Left lung (tissue), 10 donors: ENCODE data around the gene MSH3. TPM values are rescaled to one million over a fixed set of nuclear protein-coding genes. Genes with fewer than 3 reads are reported as not detected.
"Not testable (repeated sequence)": the region's sequence is repeated elsewhere in the genome, so short reads cannot be mapped to it uniquely, and the experiment has no call there.

Source experiments
- ATAC-seq: fragments of 200-7000 bp; cut with Tn5 transposase; one replicate; pipeline ENCODE4 v1.9.1; 2020; ENCODE audit warnings: moderate library complexity
- DNase-seq, 4 donors: peaks; one replicate each; pipeline ENCODE4 v3.0.0-alpha.2; 2013 to 2020
- H3K27ac ChIP-seq, 2 donors: fragments of 200-600 bp; sonication (generic) in 1 of 2; one replicate each; pipeline versions ENCODE4 v1.5.0 to v1.8.0; 2020 to 2021
- H3K27me3 ChIP-seq, 2 donors: fragments of 200-600 bp; sonication (generic) in 1 of 2; one replicate each; pipeline versions ENCODE4 v1.5.0 to v1.8.0; 2020 to 2021
- H3K36me3 ChIP-seq, 2 donors: fragments of 200-600 bp; sonication (generic) in 1 of 2; one replicate each; pipeline versions ENCODE4 v1.5.0 to v1.8.0; 2020 to 2021
- H3K4me1 ChIP-seq, 2 donors: fragments of 200-600 bp; one replicate each; pipeline ENCODE4 v1.8.0; 2021
- H3K4me3 ChIP-seq, 2 donors: fragments of 200-600 bp; sonication (generic) in 1 of 2; one replicate each; pipeline versions ENCODE4 v1.5.0 to v1.8.0; 2020 to 2021; ENCODE audit warnings: mild to moderate bottlenecking in 1 of 2
- H3K9me3 ChIP-seq, 2 donors: fragments of 200-600 bp; sonication (generic) in 1 of 2; one replicate each; pipeline versions ENCODE4 v1.5.0 to v1.8.0; 2020 to 2021
- intact Hi-C, 2 donors: fragments of 100-400 bp; cut with DNase I; formaldehyde crosslinking; loops; one replicate each; pipeline versions ENCODE4 v1.11.2 to v1.14.2; 2022
- polyA plus RNA-seq, 6 donors: library from polyadenylated mRNA; unstranded; fragments of 120-200 nt; gene quantifications; one replicate each; pipeline ENCODE4 v1.2.1, GENCODE V29; 2013; ENCODE audit not compliant: insufficient read length in 6 of 6
- total RNA-seq, 2 donors: library from RNA; stranded (reverse); fragmentation: NEBNext Ultra II Directional; extraction: Animal tissue kit (Norgen Biotek cat#: 25700); gene quantifications; one replicate each; pipeline ENCODE4 v1.2.1, GENCODE V29; 2021
- TF ChIP-seq, protein P1 (sequence below), 2 donors: fragments of 200-600 bp; sonication (generic) in 1 of 2; IDR thresholded peaks; one replicate each; pipeline versions ENCODE4 v1.5.0 to v1.8.0; 2021; ENCODE audit warnings: antibody characterized with exemption in 2 of 2
- donor health status: DM: no; HTN: yes; CAD: no.
- donor health status: DM: no; HTN: no; CAD: no.

The MSH3 gene
- total and polyA plus RNA-seq, 8 donors = 12.7 to 20.1 (median 16.2) TPM

DNA sequence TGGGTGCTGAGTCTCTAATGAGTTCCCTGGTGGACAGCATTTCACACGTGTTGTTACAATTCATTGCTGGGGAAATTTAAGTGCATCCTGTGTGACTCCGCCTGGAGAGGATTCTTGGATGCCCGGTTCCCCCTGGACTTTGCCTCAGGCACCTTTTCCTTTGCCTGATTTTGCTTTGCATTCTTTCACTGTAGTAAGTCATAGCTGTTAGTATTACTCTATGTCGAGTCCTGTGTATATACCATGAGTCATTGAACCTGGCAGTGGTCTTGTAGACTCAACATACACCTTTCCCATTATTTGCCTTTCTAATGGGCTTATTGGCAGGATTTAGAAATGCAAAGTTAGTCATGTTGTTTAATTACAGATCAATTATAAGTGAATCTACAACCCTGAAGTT lies 82.3 kb downstream of the MSH3 start:
- Histone ChIP-seq H3K27me3 (no peaks in the 10 kb centered on the region), H3K4me1 (no peaks in the 10 kb centered on the region), H3K9me3 (no peaks in the 10 kb centered on the region), H3K4me3 (no peak overlapping the region), H3K36me3 (no peaks in the 10 kb centered on the region), H3K27ac (no peak overlapping the region)
- intact Hi-C loops = no loop called here
- TF ChIP-seq, protein P1, sequence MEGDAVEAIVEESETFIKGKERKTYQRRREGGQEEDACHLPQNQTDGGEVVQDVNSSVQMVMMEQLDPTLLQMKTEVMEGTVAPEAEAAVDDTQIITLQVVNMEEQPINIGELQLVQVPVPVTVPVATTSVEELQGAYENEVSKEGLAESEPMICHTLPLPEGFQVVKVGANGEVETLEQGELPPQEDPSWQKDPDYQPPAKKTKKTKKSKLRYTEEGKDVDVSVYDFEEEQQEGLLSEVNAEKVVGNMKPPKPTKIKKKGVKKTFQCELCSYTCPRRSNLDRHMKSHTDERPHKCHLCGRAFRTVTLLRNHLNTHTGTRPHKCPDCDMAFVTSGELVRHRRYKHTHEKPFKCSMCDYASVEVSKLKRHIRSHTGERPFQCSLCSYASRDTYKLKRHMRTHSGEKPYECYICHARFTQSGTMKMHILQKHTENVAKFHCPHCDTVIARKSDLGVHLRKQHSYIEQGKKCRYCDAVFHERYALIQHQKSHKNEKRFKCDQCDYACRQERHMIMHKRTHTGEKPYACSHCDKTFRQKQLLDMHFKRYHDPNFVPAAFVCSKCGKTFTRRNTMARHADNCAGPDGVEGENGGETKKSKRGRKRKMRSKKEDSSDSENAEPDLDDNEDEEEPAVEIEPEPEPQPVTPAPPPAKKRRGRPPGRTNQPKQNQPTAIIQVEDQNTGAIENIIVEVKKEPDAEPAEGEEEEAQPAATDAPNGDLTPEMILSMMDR (IDR thresholded peaks at IDR 0.05) = no peak
- no peak for DNase-seq
- ATAC-seq = no peak

DNA sequence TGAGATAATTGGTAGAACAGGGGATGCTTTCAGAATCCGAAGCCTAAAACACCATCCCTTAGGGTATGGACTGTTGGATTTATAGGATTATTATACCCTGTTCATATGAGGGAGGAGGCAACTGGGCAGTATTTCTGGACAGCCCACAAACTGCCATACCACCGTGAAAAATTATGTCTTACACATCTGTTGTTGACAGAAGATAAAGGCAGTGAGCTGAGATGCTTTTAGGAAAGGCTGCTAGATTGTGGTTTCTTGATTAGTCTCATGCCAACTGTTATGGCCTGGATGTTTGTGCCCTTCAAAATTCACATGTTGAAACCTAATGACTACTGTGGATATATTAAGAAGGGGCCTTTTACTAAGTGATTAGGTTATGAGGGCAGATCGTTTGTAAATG lies 84.0 kb downstream of the MSH3 start:
- H3K36me3 ChIP-seq = peaks cover 0 to 9% of the 10 kb centered on the region in 2 donors
- H3K9me3 ChIP-seq = no peaks in the 10 kb centered on the region
- TF ChIP-seq, protein P1 (IDR thresholded peaks at IDR 0.05) = no peak
- H3K27ac ChIP-seq = no peak overlapping the region
- no peaks in the 10 kb centered on the region for H3K4me1 ChIP-seq
- intact Hi-C loops = no loop called here
- DNase-seq (no peak), ATAC-seq (no peak)
- no peaks in the 10 kb centered on the region for H3K27me3 ChIP-seq
- H3K4me3 ChIP-seq = no peak overlapping the region

DNA sequence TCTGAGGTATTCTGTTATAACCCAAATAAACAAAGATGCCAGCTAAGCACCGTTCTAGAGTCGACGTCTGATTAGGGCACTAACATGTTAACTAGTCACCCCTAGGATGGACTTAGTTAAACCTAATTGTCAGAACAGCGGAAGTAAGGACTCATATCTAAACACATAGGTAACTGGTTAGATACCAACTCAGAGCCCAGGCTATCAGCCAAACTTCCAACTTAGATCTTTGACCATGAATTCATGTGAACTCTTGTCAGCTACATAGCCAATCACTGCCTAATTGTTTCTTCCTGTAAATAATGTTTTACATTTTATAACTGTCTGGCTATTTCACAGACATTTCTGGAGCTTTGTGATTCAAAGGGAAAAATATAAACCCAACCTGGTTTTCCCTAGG lies 84.6 kb downstream of the MSH3 start:
- Histone ChIP-seq H3K36me3 (peaks cover 0 to 9% of the 10 kb centered on the region in 2 donors), H3K9me3 (no peaks in the 10 kb centered on the region), H3K4me3 (no peak overlapping the region), H3K27ac (no peak overlapping the region), H3K27me3 (no peaks in the 10 kb centered on the region), H3K4me1 (no peaks in the 10 kb centered on the region)
- no peak for DNase-seq
- intact Hi-C loops = no loop called here
- TF ChIP-seq, protein P1 (IDR thresholded peaks at IDR 0.05) = no peak
- no peak for ATAC-seq

DNA sequence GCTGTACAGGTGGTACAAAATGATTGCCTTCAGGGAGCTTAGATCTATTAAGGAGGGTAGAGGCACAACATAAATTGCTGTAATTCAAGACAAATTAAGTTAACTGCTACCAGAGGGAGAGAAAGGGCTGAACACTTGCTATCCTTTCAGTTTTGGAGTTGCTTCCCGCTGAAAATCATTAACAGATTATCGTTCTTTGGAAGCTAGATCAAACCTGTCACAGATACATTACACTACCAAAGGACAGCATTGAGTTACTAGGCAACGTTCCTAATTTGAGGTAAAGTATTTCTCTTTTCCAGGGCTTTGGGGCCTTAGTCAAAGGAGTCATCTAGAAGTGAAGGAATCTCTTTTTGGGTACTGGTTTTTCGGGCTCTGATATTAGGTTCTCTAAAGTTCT lies 85.0 kb downstream of the MSH3 start:
- Histone ChIP-seq H3K4me3 (no peak overlapping the region), H3K4me1 (no peaks in the 10 kb centered on the region), H3K27ac (no peak overlapping the region), H3K27me3 (no peaks in the 10 kb centered on the region), H3K9me3 (no peaks in the 10 kb centered on the region), H3K36me3 (peaks cover 0 to 12% of the 10 kb centered on the region in 2 donors)
- ATAC-seq (no peak), DNase-seq (no peak)
- TF ChIP-seq, protein P1 (IDR thresholded peaks at IDR 0.05) = no peak
- intact Hi-C loops = no loop called here

DNA sequence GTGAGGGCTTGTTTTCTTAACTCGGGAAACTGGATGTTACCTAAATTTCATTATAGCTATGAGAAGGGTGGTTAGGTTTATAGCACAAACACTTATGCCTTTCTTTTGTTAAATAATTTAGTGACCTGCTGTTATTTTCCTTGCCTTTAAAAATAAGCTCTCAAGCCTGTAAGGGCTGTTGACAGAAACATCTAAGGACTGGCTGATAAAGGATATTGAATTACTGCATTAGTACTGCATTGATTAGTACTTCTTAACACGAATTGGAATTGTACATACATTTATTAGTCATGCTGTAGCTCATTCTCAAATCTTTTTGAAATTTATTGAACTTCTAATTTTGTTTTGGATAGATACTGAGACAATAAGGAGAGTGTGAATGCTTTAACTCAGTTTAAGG lies 85.4 kb downstream of the MSH3 start:
- Histone ChIP-seq H3K4me3 (no peak overlapping the region), H3K27me3 (no peaks in the 10 kb centered on the region), H3K4me1 (no peaks in the 10 kb centered on the region), H3K9me3 (no peaks in the 10 kb centered on the region), H3K36me3 (peaks cover 0 to 14% of the 10 kb centered on the region in 2 donors), H3K27ac (no peak overlapping the region)
- TF ChIP-seq, protein P1 (IDR thresholded peaks at IDR 0.05) = no peak
- ATAC-seq (no peak), DNase-seq (no peak)
- intact Hi-C loops = no loop called here

DNA sequence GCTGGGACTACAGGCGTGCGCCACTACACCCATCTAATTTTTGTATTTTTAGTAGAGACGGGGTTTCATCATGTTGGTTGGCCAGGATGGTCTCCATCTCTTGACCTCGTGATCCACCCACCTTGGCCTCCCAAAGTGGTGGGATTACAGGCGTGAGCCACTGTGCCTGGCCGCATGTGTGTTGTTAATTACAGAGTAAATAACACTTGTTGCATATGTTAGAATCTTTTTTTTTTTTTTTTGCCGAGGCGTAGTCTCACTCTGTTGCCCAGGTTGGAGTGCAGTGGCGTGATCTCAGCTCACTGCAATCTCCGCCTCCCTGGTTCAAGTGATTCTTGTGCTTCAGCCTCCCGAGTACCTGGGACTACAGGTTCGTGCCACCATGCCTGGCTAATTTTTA lies 86.0 kb downstream of the MSH3 start:
- H3K4me1 ChIP-seq, H3K9me3 ChIP-seq, ATAC-seq: not testable (repeated sequence)

More for the DNA sequence above, 86.0 kb downstream of the MSH3 start:
- H3K4me3 ChIP-seq, intact Hi-C loops, H3K27me3 ChIP-seq, DNase-seq, H3K27ac ChIP-seq: not testable (repeated sequence)
- H3K36me3 ChIP-seq = peaks cover 0 to 20% of the 10 kb centered on the region in 2 donors
